AG10803 (cell line): Measurements from ENCODE around the gene SPOUT1.
"Not testable (repeated sequence)": the region's sequence is repeated elsewhere in the genome, so short reads cannot be mapped to it uniquely, and the experiment has no call there.

Source experiments
- DNase-seq: peaks from one replicate; pipeline ENCODE4 v3.0.0; 2010; ENCODE audit warnings: low read depth
- H3K4me3 ChIP-seq: 2 replicates; pipeline ENCODE4 v1.5.1; 2011; ENCODE audit warnings: mild to moderate bottlenecking, low read length, control low read depth
- CTCF ChIP-seq: conservative IDR thresholded peaks from 2 replicates; pipeline ENCODE4 v1.5.1; 2011; ENCODE audit warnings: mild to moderate bottlenecking, low read length, control low read depth, inconsistent platforms

The SPOUT1 gene

GRCh38 chr9:128860937-128861336, 31.3 kb upstream of the SPOUT1 start:
- no peak for TF ChIP-seq CTCF
- no peak for DNase-seq

GRCh38 chr9:128858476-128858875, 28.9 kb upstream of the SPOUT1 start:
- DNase-seq, H3K4me3 ChIP-seq: not testable (repeated sequence)

More at GRCh38 chr9:128860937-128861336, 31.3 kb upstream of the SPOUT1 start:
- H3K4me3 ChIP-seq: no peak overlapping the region

DNA sequence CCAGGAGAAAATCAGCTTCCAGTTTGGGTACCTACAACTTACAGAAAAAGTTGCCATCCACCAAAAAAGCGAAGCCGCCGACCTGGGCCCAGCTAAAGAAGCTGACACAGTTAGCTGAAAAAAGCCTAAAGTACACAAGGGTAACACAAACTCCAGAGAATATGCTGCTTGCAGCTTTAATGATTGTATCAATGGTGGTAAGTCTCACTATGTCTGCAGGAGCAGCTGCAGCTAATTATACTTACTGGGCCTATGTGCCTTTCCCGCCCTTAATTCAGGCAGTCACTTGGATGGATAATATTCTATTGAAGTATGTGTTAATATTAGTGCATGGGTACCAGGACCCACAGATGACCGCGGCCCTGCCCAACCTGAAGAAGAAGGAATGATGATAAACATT, 24.9 kb upstream of the SPOUT1 start:
- not testable (repeated sequence) for H3K4me3 ChIP-seq, DNase-seq

DNA sequence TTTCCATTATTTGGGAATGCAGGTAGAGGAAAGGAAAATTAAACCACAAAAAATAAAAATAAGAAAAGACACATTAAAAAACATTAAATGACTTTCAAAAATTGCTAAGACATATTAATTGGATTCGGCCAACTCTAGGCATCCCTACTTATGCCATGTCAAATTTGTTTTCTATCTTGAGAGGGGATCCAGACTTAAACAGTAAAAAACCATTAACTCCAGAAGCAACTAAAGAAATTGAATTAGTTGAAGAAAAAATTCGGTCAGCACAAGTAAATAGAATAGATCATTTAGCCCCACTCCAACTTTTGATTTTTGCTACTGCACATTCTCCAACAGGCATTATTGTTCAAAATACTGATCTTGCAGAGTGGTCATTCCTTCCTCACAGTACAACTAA, 23.1 kb upstream of the SPOUT1 start:
- H3K4me3 ChIP-seq, DNase-seq: not testable (repeated sequence)

- H3K4me3 ChIP-seq: not testable (repeated sequence)
- TF ChIP-seq CTCF: peak; percentile 51
- peak; percentile 53 for DNase-seq
Measured at GRCh38 chr9:128851779-128852600, 22.4 kb upstream of the SPOUT1 start.

DNA sequence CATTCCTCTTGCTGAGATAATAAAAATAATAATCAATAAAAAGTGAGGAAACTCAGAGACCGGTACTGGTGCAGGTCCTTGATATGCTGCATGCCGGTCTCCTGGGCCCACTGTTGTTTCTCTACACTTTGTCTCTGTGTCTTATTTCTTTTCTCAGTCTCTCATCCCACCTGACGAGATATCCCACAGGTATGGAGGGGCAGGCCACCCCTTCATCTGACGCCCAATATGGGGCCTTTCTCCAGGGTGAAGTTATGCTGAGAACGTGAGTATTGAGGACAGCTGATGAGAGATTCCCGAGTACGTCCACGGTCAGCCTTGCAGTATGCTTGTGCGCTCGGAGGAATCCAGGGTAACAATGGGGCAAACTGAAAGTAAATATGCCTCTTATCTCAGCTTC, 21.4 kb upstream of the SPOUT1 start:
- not testable (repeated sequence) for H3K4me3 ChIP-seq

DNA sequence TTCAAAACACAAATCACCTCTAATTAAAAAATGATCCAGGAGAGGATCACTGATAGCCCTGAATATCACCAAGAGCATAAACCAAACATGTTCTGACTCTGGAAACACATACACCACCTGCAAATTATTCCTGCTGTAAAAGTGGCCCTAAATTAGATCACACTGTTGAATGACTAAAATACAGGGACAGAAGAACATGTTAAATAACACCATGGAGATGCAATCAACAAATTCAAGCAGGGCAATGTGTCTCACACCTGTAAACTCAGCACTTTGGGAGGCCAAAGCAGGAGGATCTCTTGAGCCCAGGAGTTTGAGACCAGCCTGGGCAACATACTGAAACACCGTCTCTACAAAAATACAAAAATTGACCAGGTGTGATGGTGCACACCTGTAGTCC, 18.2 kb upstream of the SPOUT1 start:
- TF ChIP-seq CTCF: no peak
- no peak overlapping the region for H3K4me3 ChIP-seq
- no peak for DNase-seq

More for the DNA sequence above, 21.4 kb upstream of the SPOUT1 start:
- not testable (repeated sequence) for DNase-seq

GRCh38 chr9:128846680-128847030, 17.1 kb upstream of the SPOUT1 start:
- TF ChIP-seq CTCF: no peak
- H3K4me3 ChIP-seq: no peak overlapping the region
- no peak for DNase-seq

DNA sequence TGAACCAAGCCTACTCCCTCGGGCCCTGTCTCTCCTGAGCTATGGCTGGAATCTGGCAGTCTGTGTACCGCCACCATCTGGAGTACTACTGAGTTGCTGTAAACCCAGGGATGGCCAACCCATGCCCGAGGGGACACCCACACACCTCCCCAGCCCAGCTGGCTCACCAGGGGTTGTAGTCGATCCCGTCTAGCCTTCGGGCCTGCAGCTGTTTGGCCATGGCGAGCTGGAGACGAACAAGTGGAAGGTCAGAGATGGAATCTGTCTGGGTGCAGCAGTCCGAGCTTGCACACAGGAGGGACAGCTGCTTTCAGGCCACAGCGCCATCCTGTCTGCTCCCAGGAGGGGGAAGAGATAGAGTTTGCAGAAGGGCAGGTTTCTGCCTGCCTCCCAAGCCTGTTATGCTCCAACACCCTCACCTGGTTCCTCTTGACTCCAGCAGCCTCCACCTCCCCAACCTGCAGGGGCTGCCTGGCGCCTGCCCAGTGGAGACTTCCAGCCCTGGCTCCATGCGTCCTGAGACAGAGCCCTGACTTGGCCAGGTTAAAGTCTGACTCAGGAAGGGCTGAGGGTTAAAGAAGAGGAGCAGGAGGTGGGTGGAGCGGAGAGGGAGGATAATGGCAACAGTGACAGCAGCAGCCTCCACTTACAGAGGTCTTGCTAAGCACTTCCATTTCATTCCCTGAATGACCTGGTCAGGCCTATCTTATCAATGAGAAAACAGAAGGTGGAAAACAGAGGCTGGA, 15.8 kb upstream of the SPOUT1 start:
- H3K4me3 ChIP-seq: no peak overlapping the region
- no peak for DNase-seq
- TF ChIP-seq CTCF: no peak

- not testable (repeated sequence) for H3K4me3 ChIP-seq, DNase-seq
Measured at GRCh38 chr9:128843171-128843570, 13.6 kb upstream of the SPOUT1 start.
